Breast epithelium (tissue), 4 donors: Measurements from ENCODE around the gene ACOXL. TPM values are rescaled to one million over a fixed set of nuclear protein-coding genes. Genes with fewer than 3 reads are reported as not detected.

Source experiments
- DNase-seq, 2 donors: peaks; one replicate each; pipeline ENCODE4 v3.0.0-alpha.2; 2019; ENCODE audit warnings: low spot score in 2 of 2
- H3K27ac ChIP-seq, 2 donors: fragments of 200-600 bp; sonication (generic) in 1 of 2; one replicate each; pipeline ENCODE4 v1.5.1; 2016 to 2019; ENCODE audit warnings: mild to moderate bottlenecking in 1 of 2
- H3K27me3 ChIP-seq, 2 donors: fragments of 200-600 bp; sonication (generic) in 1 of 2; one replicate each; pipeline versions ENCODE4 v1.5.1 to v1.6.0; 2017 to 2019; ENCODE audit warnings: control low read depth in 1 of 2, mild to moderate bottlenecking in 1 of 2
- H3K36me3 ChIP-seq: fragments of 200-600 bp; one replicate; pipeline ENCODE4 v1.5.1; 2019
- H3K4me1 ChIP-seq, 2 donors: fragments of 200-600 bp; sonication (generic); one replicate each; pipeline ENCODE4 v1.5.1; 2016 to 2019; ENCODE audit warnings: control low read depth in 1 of 2
- H3K4me3 ChIP-seq, 3 donors: fragments of 200-600 bp; sonication (generic); 1 replicate in 2 of 3; 2 replicates in 1 of 3; pipeline ENCODE4 v1.5.1; 2016 to 2019; ENCODE audit warnings: mild to moderate bottlenecking in 3 of 3, moderate library complexity in 2 of 3
- H3K9me3 ChIP-seq, 2 donors: fragments of 200-600 bp; sonication (generic) in 1 of 2; one replicate each; pipeline ENCODE4 v1.5.1; 2016 to 2019; ENCODE audit warnings: control low read depth in 1 of 2
- POLR2A ChIP-seq: fragments of 450-650 bp; IDR thresholded peaks from one replicate; pipeline ENCODE4 v1.6.1; 2016; ENCODE audit warnings: antibody characterized with exemption, mild to moderate bottlenecking, moderate library complexity
- POLR2AphosphoS5 ChIP-seq, 3 donors: sonication (generic); formaldehyde crosslinking; IDR thresholded peaks; one replicate each; pipeline ENCODE4 v1.6.1; 2017; ENCODE audit warnings: antibody characterized with exemption in 3 of 3
- intact Hi-C: fragments of 100-400 bp; cut with DNase I; formaldehyde crosslinking; loops from one replicate; pipeline ENCODE4 v1.15.1; 2023; ENCODE audit warnings: low total_unique reads
- total RNA-seq, 3 donors: library from RNA; depleted of rRNA; stranded (reverse); fragments of >200 nt; gene quantifications; one replicate each; pipeline ENCODE4 v1.1.0, GENCODE V29; 2016
- TF ChIP-seq, protein P1 (sequence below), 3 donors: fragments of 450-650 bp; IDR thresholded peaks; one replicate each; pipeline ENCODE4 v1.5.1; 2016 to 2017; ENCODE audit warnings: antibody characterized with exemption in 3 of 3, mild to moderate bottlenecking in 3 of 3, moderate library complexity in 3 of 3

Gene ACOXL
- total RNA-seq, 3 donors from 2014 or later = not detected

DNA sequence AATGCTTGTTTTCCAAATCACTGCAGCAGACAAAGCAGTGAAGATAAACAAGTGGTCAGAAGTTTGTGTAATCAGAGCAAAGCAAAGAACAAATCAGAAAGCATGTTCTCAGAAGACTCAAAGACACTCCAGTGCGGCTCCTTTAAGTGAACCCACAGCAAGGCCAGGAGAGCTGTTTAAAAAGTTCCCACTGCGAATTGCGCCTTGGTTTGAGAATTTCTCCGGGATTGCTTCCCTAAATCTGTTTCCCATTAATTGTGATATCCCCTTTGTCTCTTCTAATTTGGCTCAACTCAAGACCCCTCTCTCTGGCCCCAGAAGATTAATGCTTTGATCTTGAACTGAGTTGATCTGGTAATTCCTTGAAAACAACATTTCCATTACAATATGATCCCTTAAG is 265.9 kb downstream of the ACOXL start:
- intact Hi-C loops = no loop called here
- no peak overlapping the region for H3K4me3 ChIP-seq
- TF ChIP-seq, protein P1, sequence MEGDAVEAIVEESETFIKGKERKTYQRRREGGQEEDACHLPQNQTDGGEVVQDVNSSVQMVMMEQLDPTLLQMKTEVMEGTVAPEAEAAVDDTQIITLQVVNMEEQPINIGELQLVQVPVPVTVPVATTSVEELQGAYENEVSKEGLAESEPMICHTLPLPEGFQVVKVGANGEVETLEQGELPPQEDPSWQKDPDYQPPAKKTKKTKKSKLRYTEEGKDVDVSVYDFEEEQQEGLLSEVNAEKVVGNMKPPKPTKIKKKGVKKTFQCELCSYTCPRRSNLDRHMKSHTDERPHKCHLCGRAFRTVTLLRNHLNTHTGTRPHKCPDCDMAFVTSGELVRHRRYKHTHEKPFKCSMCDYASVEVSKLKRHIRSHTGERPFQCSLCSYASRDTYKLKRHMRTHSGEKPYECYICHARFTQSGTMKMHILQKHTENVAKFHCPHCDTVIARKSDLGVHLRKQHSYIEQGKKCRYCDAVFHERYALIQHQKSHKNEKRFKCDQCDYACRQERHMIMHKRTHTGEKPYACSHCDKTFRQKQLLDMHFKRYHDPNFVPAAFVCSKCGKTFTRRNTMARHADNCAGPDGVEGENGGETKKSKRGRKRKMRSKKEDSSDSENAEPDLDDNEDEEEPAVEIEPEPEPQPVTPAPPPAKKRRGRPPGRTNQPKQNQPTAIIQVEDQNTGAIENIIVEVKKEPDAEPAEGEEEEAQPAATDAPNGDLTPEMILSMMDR (IDR thresholded peaks at IDR 0.05) = no peak
- TF ChIP-seq POLR2AphosphoS5 (IDR thresholded peaks at IDR 0.05) = no peak
- no peak for TF ChIP-seq POLR2A
- no peak overlapping the region for H3K27ac ChIP-seq
- no peaks in the 10 kb centered on the region for H3K9me3 ChIP-seq
- no peak for DNase-seq
- H3K27me3 ChIP-seq = no peaks in the 10 kb centered on the region
- H3K36me3 ChIP-seq = no peaks in the 10 kb centered on the region
- H3K4me1 ChIP-seq = no peaks in the 10 kb centered on the region

DNA sequence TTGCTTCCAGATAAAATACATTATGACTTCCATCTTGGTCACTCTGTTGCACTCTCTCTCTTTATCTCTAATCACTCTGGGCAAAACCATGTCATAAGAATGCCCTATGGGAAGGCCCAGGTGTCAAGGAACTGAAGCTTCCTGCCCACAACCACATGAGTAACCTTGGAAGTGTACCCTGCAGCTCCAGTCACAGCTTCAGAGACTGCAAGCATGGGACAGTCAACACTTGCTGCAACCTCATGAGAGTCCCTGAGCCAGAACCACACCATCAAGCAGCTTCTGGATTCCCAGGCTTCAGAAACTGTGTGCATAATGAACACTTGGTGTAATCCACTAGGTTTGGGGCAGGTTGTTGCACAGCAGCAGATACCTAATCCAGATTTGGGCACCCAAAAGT is 267.3 kb downstream of the ACOXL start:
- H3K9me3 ChIP-seq = no peaks in the 10 kb centered on the region
- no peaks in the 10 kb centered on the region for H3K4me1 ChIP-seq
- H3K27ac ChIP-seq = no peak overlapping the region
- DNase-seq = no peak
- TF ChIP-seq, protein P1 (IDR thresholded peaks at IDR 0.05) = no peak
- TF ChIP-seq POLR2A = no peak
- intact Hi-C loops = no loop called here
- no peaks in the 10 kb centered on the region for H3K27me3 ChIP-seq
- no peak overlapping the region for H3K4me3 ChIP-seq
- H3K36me3 ChIP-seq = no peaks in the 10 kb centered on the region

DNA sequence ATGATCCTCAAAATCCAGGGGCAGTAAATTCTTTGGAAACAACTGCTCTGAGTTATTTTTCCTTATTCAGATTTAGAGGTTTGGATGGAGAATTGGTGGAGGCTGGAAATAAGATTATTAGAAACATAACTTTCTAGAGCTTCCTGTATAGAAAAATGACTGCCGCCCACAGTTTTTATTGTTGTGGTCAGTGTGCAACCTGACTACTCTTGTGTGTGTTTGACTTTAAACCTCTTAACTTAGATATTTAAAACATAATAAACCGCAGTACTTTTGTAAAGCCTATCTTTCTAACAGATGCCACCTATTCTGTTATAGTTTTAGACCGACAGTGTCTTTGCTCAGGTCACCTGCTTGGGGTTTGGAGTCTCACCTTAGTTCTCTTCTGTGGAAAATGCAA is 272.9 kb downstream of the ACOXL start:
- no peaks in the 10 kb centered on the region for H3K4me1 ChIP-seq
- intact Hi-C loops = no loop called here
- H3K27me3 ChIP-seq = no peaks in the 10 kb centered on the region
- no peak overlapping the region for H3K4me3 ChIP-seq
- no peaks in the 10 kb centered on the region for H3K9me3 ChIP-seq
- no peaks in the 10 kb centered on the region for H3K36me3 ChIP-seq
- DNase-seq = no peak
- TF ChIP-seq POLR2AphosphoS5 (IDR thresholded peaks at IDR 0.05) = no peak
- H3K27ac ChIP-seq = no peak overlapping the region

DNA sequence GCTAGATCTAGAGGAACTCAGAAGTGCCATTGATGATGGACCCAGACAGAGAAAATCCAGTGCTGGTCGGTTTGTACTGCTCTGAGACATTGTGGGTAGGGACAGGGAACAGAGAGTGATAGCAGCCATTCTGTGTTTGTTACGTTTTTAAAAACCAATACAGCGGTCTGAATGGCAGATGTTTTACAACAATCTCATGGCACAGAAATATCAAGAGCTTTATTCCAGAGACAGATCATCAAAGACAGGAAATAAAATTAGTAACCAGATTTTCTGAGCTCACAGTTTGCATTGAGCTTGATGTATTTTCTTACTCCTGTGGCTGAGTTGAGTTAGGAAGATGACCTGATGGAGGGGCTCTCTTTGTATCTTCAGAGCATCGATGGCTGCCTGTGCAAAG is 273.4 kb downstream of the ACOXL start:
- no peaks in the 10 kb centered on the region for H3K4me1 ChIP-seq
- TF ChIP-seq, protein P1 (IDR thresholded peaks at IDR 0.05) = no peak
- TF ChIP-seq POLR2AphosphoS5 (IDR thresholded peaks at IDR 0.05) = no peak
- TF ChIP-seq POLR2A = no peak
- no peak for DNase-seq
- no peaks in the 10 kb centered on the region for H3K36me3 ChIP-seq
- peaks cover 0 to 3% of the 10 kb centered on the region in 2 donors for H3K9me3 ChIP-seq
- no peak overlapping the region for H3K27ac ChIP-seq
- no peak overlapping the region for H3K4me3 ChIP-seq
- intact Hi-C loops = no loop called here
- H3K27me3 ChIP-seq = no peaks in the 10 kb centered on the region

DNA sequence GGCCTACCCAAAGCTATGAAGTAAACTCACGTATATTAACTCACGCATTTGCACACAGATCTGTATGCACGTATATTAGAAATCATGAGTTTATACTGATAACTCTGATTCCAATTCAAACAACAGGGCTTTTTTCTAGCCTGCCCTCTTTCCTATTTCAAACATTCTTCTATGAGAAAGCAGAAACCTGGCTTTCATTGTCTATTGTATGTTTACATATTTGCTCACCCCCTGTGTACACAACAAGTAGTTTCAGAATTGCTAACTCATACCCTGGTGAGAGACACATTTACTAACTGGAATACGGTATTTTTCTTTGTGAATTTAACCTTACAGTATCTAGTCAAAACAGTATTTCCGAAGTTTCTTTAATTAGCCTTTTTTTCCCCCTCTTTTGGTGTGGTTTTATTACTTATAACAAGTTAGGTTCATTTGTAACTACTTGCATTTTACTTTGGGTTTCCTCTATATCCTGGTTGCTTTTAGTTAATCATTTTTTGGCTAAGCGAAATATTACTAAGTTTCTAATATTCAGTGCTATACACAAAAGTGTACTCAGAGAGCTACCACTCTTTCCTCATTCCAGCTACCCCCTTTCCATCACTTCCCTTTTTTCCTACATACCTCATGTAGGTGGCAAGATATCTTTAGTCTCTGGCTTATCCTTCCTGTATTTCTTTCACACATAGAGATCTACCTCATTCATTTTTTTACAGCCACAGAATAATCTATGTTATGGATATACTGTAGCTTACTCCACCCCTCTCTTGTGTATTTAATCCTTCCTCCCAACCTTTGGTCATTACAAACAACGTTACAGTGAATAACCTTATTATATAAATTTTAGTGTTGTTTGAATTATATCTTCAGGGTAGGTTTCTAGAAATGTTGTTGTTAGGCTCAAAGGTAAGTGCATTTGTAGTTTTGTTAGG is 275.6 kb downstream of the ACOXL start:
- TF ChIP-seq, protein P1 (IDR thresholded peaks at IDR 0.05) = no peak
- no peak for TF ChIP-seq POLR2AphosphoS5 (IDR thresholded peaks at IDR 0.05)
- no peak for TF ChIP-seq POLR2A
- Histone ChIP-seq H3K4me1 (no peaks in the 10 kb centered on the region), H3K27me3 (no peaks in the 10 kb centered on the region), H3K9me3 (peaks cover 3 to 19% of the 10 kb centered on the region in 2 donors), H3K4me3 (no peak overlapping the region), H3K36me3 (no peaks in the 10 kb centered on the region), H3K27ac (no peak overlapping the region)
- intact Hi-C loops = no loop called here
- DNase-seq = no peak
